ENCODE results near the gene VPS13D.
"Not testable (repeated sequence)": the region's sequence is repeated elsewhere in the genome, so short reads cannot be mapped to it uniquely, and the experiment has no call there.

VPS13D gene

DNA sequence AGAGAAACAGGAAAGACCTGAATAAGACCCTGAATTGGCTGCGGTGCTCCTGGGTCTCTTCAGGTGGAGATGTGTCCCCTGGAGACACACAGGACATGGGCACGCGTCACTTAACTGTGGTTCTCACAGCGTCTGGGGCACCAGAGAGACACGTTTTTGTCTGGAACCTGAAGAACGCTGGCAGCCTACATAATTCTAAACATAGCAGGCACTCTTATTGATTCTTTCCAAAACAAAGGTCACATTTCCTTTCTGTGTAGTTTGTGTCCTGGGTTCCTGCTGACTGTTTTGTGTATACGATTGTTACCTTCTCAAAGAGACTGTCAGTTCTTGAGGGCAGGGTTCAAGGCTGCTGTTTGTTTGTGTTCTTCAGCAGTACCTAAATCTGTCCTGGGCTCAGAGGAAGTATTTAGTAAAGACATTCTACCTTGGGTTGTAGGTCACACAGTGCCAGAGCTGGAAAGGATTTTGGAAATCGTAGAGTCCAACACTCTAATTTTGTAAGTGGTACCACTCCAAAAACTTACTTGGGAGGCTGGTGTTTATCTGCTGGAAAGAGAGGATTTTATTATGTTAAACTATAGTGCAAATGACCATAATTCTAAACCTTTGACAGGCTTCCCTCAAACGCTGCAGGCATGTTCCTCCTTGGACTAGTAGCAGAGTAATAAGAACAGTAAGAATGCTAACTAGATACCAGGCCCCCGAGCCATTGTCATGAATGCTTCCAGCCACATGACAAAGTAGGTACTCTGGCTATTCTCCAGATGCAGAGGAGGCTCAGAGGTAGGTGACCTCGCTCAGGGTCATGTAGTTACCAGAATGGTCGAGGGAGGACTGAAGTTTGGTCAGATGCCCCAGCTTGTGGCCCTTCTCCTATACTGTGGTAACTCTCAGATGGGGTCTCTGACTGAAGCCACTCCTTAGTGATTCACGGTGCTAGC is 223.8 kb downstream of the VPS13D start:
- peak in 1 of 2 donors; percentile 32 for DNase-seq

GRCh38 chr1:12454406-12455391 is 224.9 kb downstream of the VPS13D start:
- DNase-seq, result no peak

DNA sequence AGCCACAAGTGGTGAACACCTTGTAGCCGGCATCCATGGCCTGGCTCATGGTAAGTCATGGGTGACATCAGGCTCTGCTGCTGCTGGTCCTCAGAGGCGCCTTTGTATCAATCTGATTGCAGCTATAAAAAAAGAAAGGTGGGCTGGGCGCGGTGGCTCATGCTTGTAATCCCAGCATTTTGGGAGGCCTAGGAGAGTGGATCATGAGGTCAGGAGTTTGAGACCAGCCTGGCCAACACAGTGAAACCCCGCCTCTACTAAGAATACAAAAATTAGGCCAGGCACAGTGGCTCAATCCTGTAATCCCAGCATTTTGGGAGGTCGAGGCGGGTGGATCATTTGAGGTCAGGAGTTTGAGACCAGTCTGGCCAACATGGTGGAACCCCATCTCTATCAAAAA is 226.3 kb downstream of the VPS13D start:
- not testable (repeated sequence) for DNase-seq

- no peak for DNase-seq
Measured at GRCh38 chr1:12456979-12457378, 227.1 kb downstream of the VPS13D start.

DNA sequence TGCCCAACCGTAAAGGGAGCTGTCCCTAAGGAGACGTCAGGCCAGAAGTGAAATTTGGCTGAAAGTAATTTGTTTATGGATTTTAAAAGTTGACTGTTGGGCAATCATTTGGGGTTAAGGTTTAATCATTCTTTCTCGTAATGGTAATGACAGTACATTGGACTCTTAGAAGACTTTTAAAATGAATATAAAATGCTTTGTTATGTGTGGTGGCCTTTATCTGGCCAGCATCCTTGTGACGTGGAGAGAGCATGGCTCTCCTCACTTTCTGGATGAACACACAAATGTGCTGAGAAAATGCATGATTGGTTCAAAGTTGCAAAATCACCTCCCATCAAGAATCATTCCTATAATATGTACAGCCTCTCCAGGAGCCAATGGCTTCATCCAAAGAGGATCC is 227.9 kb downstream of the VPS13D start:
- DNase-seq, result no peak

GRCh38 chr1:12458571-12458970 is 228.7 kb downstream of the VPS13D start:
- no peak for DNase-seq

GRCh38 chr1:12460121-12460520 is 230.3 kb downstream of the VPS13D start:
- no peak for DNase-seq

DNA sequence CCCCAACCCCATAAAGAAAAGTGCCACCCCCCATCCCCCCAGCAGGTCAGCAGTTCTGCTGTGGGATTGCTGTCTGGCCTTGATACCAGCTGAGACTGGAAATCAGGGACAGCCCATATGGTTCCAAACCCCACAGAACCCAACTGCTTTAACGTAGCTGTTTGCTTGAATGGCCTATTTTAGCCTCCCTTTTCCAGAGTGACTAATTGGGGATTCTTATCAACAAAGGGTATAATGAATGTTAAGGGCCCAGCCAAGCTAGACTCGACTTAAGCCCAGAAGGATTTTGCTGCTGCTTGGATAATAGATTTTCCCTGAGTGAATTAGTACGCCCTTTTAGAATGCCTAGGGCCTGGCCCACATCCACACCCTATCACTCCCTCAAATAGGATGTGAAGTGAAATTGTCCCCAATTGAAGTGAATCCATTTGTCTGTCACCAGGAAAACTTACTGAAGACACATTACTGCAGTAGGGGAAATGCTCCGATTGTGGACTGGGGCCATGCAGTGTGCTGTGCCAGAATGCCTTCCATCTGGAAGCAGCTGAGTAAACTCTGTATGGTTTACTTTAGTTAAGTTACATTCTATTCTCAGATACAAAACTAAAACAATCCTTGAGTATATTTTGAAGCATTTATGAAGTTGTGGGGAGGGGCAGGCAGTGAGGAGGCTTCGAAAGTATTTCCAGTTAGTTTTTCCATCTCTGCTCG is 231.2 kb downstream of the VPS13D start:
- DNase-seq, result no peak

GRCh38 chr1:12461754-12462153 is 231.9 kb downstream of the VPS13D start:
- no peak for DNase-seq

DNA sequence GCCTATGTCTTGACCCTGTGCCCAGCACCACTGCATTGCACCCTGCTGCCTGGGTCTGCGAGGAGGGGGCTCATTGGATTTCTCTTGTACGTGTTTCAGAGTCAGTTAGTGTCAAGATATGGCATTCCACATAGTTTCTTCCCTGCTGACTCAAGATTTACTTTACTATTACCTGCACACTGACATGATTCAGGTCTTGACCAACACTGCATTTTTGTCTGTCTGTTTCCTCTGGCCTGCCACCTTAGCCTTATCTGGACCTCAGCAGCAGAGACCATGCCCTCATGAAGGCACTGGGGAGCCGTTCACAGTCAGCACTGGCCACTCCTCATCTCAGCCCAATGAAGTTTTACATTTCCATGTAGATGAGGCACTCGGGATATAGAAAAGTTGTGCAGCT is 232.8 kb downstream of the VPS13D start:
- no peak for DNase-seq

GRCh38 chr1:12464045-12464461 is 234.2 kb downstream of the VPS13D start:
- no peak for DNase-seq

DNA sequence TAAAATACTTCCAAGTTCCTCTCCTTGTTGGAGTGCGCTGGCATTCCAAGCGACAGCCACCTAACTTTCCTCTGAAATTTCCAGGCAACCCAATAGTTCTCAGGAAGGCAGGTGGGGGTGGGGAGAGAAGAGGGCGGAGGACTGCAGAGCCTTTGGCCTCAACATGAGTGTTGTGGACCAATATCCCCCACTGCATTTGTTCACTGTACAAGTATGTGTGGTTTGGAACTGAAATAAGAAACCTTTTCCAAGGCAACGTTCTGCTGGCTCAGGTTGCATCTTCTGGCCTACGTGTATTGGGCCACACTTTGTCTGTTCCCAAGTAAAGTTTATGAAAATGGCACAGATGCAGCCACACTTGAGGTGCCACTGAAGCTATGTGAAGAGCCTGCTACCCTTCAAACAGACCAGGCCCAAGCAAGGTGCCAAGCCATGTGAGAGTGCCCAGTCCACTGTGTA is 234.8 kb downstream of the VPS13D start:
- DNase-seq, result no peak

- DNase-seq, result no peak
Measured at GRCh38 chr1:12465126-12465525, 235.3 kb downstream of the VPS13D start.

DNA sequence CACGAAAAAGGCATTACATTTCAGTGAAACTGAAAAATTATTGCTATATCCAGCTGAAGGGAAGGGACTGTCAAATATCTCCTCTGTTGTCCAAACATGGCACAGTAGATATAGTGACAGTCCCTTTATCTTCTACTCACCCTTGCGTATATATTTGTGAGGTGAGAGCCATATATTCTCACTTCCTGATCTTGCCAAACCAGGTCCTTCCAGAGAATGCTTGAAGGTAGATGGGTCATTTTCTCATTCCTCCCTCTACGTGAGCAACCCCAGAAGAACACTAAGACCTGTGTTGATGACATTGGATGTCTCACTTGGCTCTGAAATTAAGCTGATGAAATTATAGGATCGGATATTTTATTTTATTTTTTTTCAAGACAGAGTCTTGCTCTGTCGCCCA is 237.0 kb downstream of the VPS13D start:
- DNase-seq, result no peak

- DNase-seq, result no peak
Measured at GRCh38 chr1:12467570-12468286, 237.9 kb downstream of the VPS13D start.

GRCh38 chr1:12468323-12468722 is 238.5 kb downstream of the VPS13D start:
- no peak for DNase-seq

- no peak for DNase-seq
Measured at GRCh38 chr1:12469493-12469892, 239.7 kb downstream of the VPS13D start.

- no peak for DNase-seq
Measured at GRCh38 chr1:12469990-12470389, 240.2 kb downstream of the VPS13D start.

DNA sequence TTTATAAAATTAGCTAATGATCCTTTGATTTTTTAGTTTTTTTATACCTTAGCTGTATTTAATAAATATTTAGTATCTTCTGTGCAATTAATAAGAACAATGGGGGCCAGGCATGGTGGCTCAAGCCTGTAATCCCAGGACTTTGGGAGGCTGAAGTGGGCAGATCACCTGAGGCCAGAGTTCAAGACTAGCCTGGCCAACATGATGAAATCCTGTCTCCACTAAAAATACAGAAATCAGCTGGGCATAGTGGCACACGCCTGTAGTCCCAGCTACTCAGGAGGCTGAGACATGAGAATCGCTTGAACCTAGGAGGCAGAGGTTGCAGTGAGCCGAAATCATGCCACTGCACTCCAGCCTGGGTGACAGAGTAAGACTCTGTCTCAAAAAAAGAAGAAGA is 241.1 kb downstream of the VPS13D start:
- not testable (repeated sequence) for DNase-seq

DNA sequence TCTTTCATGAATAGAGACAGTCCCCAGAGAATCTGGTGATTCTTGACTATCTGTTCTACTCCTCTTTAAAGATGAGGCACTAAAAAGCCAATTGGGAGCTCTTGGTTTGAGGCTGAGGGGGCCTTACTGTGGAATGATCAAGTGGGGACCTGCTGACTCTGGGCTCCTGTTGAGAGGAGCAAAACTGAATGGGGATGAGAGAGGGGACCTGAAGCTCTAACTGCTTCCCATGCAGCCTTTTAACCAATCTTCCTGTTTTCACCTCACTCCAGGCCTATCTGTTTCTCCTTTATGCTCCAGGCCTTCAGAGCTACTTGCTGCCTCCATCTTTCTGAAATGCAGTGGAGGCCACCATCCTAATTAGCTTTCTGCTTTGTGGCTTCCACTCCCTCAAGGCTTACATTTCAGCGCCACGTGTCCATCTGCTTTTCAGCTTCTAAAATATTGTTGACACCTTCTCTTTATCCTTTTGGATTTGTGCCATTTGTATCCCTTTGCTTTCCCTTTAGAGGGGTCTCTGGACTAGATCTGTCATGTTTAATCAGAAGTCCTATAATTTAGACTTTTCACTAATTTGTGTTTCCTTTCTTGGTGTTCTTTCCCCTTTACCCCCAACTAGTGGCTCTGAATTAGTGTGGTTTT is 242.4 kb downstream of the VPS13D start:
- DNase-seq, result no peak

DNA sequence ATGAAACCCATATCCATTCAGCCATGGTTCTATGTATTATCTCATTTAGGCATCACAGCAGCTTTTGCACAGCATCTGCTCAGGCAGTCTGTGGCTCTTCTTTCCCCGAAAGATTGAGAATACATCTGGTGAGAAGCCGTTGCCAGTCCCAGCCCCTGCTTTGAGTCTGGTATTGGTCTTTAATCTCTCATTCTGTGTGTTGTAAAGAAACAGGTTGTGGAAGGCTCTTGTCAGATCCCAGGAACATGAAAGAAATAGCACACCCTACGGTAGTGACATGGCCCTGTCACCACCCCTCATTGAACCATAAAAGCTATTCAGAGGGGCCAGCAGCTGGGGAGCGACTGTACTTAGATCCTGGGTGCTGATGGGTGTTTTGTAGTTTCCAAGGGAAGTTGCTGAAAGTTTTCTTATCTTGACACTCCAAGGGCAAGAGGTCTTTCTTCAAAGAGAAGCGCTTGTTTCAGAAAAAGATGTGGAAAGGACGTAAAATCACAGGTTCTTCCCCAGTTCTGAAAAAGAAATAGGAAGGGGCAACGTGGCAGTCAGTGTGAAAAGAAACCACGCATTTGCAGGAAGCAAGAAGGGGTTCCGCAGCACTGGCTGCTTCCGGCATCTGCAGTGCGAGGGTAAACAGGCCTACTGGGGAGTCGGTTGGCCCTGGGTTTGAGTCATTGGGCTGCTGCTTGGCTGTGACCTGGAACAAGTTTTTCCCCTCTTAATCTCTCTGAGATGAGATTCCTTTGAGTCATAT is 243.1 kb downstream of the VPS13D start:
- peak; percentile 61 to 69 for DNase-seq
